ENCODE data around the gene LAMA3.

The LAMA3 gene

DNA sequence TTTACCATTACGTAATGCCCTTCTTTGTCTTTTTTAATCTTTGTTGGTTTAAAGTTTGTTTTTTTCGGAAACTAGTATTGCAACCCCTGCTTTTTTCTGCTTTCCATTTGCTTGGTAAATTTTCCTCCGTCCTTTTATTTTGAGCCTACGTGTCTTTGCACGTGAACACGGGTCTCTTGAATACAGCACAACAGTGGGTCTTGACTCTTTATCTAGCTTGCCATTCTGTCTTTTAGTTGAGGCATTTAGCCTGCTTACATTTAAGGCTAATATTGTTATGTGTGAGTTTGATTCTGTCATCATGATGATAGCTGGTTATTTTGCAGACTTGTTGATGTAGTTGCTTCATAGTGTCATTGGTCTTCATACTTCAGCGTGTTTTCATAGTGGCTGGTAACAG is 287.9 kb downstream of the LAMA3 start:
- Histone ChIP-seq H3K4me3 (ENCODE audit: low read depth, low read length) (no peak overlapping the region), H3K36me3 (ENCODE audit: control insufficient read depth, insufficient read depth, low read length) (no peaks in the 10 kb centered on the region), H3K9ac (ENCODE audit: low read depth, low read length) (no peak overlapping the region), H3K27ac (ENCODE audit: low read depth, low read length) (no peak overlapping the region), H3K27me3 (ENCODE audit: control insufficient read depth, insufficient read depth, low read length) (no peaks in the 10 kb centered on the region), H3K4me1 (ENCODE audit: control insufficient read depth, insufficient read depth, low read length) (peaks cover 9% of the 10 kb centered on the region), H3K9me3 (ENCODE audit: control insufficient read depth, insufficient read depth, low read length) (no peaks in the 10 kb centered on the region)

DNA sequence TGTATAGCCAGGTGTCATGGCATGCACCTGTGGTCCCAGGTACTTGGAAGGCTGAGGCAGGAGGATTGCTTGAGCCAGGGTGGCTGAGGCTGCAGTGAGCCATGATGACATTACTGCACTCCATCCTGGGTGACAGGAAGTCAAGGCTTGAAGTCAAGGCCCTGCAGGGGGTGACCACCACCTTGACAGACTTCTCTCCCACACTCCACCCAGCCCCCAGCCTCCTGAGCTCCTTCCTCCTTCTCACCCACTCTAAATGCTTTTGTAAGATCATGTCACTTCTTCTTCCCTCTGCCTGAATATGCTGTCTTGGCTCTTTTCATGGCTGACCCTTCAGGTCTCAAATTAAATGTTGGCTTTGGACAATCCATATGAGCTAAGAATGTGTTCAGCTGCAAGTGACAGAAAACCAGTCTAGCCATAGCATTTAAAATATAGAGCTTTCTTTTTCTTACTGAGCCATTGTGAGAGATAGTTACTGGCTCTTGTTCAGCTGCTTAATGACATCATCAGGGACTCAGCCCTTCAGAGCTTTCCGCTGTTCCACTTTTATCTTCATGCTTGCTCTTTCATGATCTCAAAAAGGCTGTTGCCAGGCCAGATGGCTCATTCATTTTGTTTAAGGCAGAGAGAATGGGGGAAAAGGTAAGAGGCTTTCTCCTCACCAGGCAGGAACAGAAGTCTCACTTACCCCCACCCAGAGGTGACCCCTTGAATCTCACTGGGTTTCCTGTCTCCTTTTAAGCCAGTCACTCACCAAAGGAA is 288.6 kb downstream of the LAMA3 start:
- Histone ChIP-seq H3K27ac (ENCODE audit: low read depth, low read length) (no peak overlapping the region), H3K9me3 (ENCODE audit: control insufficient read depth, insufficient read depth, low read length) (no peaks in the 10 kb centered on the region), H3K9ac (ENCODE audit: low read depth, low read length) (no peak overlapping the region), H3K4me1 (ENCODE audit: control insufficient read depth, insufficient read depth, low read length) (peaks cover 16% of the 10 kb centered on the region), H3K4me3 (ENCODE audit: low read depth, low read length) (no peak overlapping the region), H3K36me3 (ENCODE audit: control insufficient read depth, insufficient read depth, low read length) (no peaks in the 10 kb centered on the region), H3K27me3 (ENCODE audit: control insufficient read depth, insufficient read depth, low read length) (no peaks in the 10 kb centered on the region)

DNA sequence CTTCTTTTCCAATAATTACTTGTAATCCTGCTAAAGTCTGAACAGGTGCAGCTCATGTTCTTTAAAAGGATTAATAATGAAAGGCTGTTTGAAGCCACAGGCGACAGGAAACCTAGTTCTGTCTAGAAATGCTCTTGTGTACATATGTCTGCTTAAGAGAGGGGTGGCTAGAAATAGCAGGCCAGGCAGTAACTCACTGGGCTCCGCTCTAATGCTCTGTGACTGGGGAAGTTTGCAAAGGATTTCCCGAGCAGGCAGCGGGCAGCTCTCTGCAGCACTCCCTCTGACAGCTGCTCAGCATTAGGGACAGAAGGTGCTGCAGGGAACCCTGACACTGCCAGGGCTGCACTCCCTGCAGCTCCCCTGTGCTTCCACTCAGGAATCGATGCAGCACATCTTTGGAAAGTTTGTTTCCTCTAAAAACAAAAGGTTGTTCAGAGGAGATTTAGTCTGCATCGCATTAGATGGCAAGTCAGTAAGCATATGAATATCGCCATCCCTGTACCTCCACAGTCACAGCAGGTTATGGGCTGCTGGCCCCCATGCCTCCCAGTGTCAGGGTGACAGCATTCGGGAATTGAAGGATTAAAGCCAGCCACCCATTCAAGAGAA is 292.2 kb downstream of the LAMA3 start:
- no peaks in the 10 kb centered on the region for H3K27me3 ChIP-seq (ENCODE audit: control insufficient read depth, insufficient read depth, low read length)
- H3K36me3 ChIP-seq (ENCODE audit: control insufficient read depth, insufficient read depth, low read length) = no peaks in the 10 kb centered on the region
- peaks cover 17% of the 10 kb centered on the region for H3K4me1 ChIP-seq (ENCODE audit: control insufficient read depth, insufficient read depth, low read length)
- H3K27ac ChIP-seq (ENCODE audit: low read depth, low read length) = no peak overlapping the region
- H3K4me3 ChIP-seq (ENCODE audit: low read depth, low read length) = no peak overlapping the region
- no peak overlapping the region for H3K9ac ChIP-seq (ENCODE audit: low read depth, low read length)
- no peaks in the 10 kb centered on the region for H3K9me3 ChIP-seq (ENCODE audit: control insufficient read depth, insufficient read depth, low read length)

DNA sequence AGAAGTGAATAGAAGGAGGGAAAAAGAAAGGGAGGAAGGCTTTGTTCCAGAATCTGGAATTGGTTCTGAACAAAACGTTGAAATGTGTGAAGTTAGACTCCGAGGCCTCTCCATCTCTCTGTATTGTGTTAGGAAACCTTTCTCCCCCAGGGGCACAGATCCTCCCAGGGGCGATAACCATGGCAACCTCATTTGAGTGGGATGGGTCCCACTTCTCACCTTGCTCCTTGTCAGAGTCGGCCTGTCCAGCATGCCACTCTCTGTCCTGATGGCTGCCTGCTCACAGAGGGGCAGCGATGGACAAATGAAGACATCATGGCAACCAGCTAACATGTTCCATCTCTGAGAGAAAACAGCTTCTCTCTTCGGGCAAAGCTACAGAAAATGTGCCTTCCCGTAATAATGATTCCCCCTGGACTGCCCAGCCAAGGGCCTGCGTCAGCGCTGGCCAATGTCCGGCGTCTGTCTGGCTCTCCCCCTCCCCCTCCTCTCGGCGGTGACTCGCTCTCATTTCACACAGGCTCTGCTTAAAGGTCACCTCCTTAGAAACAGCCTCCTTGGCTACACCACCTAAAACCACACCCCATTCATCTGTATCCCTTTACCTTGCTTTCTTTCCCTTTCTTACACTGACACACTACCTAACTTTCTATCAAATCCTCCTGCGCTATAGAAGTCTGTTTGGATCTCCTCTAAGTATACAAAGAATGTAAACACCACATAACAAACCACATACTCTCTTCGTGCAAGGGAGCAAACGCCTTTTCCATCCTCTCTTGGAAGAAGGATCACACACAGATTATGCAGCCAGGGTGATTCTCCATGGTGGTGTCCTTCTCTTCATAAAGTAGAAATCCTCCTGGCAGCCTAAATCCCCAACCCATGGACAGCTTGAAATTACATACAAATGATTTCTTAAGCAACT is 293.2 kb downstream of the LAMA3 start:
- H3K4me1 ChIP-seq (ENCODE audit: control insufficient read depth, insufficient read depth, low read length) = peaks cover 17% of the 10 kb centered on the region
- H3K9me3 ChIP-seq (ENCODE audit: control insufficient read depth, insufficient read depth, low read length) = no peaks in the 10 kb centered on the region
- no peak overlapping the region for H3K9ac ChIP-seq (ENCODE audit: low read depth, low read length)
- no peaks in the 10 kb centered on the region for H3K27me3 ChIP-seq (ENCODE audit: control insufficient read depth, insufficient read depth, low read length)
- H3K4me3 ChIP-seq (ENCODE audit: low read depth, low read length) = no peak overlapping the region
- no peaks in the 10 kb centered on the region for H3K36me3 ChIP-seq (ENCODE audit: control insufficient read depth, insufficient read depth, low read length)
- no peak overlapping the region for H3K27ac ChIP-seq (ENCODE audit: low read depth, low read length)

GRCh38 chr18:23983112-23983511 is 293.9 kb downstream of the LAMA3 start:
- Histone ChIP-seq H3K4me1 (ENCODE audit: control insufficient read depth, insufficient read depth, low read length) (peaks cover 17% of the 10 kb centered on the region), H3K36me3 (ENCODE audit: control insufficient read depth, insufficient read depth, low read length) (no peaks in the 10 kb centered on the region), H3K9me3 (ENCODE audit: control insufficient read depth, insufficient read depth, low read length) (no peaks in the 10 kb centered on the region), H3K27me3 (ENCODE audit: control insufficient read depth, insufficient read depth, low read length) (no peaks in the 10 kb centered on the region), H3K9ac (ENCODE audit: low read depth, low read length) (no peak overlapping the region), H3K27ac (ENCODE audit: low read depth, low read length) (no peak overlapping the region), H3K4me3 (ENCODE audit: low read depth, low read length) (no peak overlapping the region)

- Histone ChIP-seq H3K9ac (ENCODE audit: low read depth, low read length) (no peak overlapping the region), H3K27me3 (ENCODE audit: control insufficient read depth, insufficient read depth, low read length) (no peaks in the 10 kb centered on the region), H3K36me3 (ENCODE audit: control insufficient read depth, insufficient read depth, low read length) (no peaks in the 10 kb centered on the region), H3K4me3 (ENCODE audit: low read depth, low read length) (no peak overlapping the region), H3K27ac (ENCODE audit: low read depth, low read length) (no peak overlapping the region), H3K9me3 (ENCODE audit: control insufficient read depth, insufficient read depth, low read length) (no peaks in the 10 kb centered on the region), H3K4me1 (ENCODE audit: control insufficient read depth, insufficient read depth, low read length) (peaks cover 11% of the 10 kb centered on the region)
Observed at GRCh38 chr18:23986600-23987359, 297.5 kb downstream of the LAMA3 start.

- Histone ChIP-seq H3K4me3 (ENCODE audit: low read depth, low read length) (no peak overlapping the region), H3K9ac (ENCODE audit: low read depth, low read length) (no peak overlapping the region), H3K27me3 (ENCODE audit: control insufficient read depth, insufficient read depth, low read length) (no peaks in the 10 kb centered on the region), H3K4me1 (ENCODE audit: control insufficient read depth, insufficient read depth, low read length) (peaks cover 6% of the 10 kb centered on the region), H3K36me3 (ENCODE audit: control insufficient read depth, insufficient read depth, low read length) (no peaks in the 10 kb centered on the region), H3K27ac (ENCODE audit: low read depth, low read length) (no peak overlapping the region), H3K9me3 (ENCODE audit: control insufficient read depth, insufficient read depth, low read length) (no peaks in the 10 kb centered on the region)
Observed at GRCh38 chr18:23990474-23991410, 301.5 kb downstream of the LAMA3 start.

- no peak overlapping the region for H3K9ac ChIP-seq (ENCODE audit: low read depth, low read length)
- no peak overlapping the region for H3K4me3 ChIP-seq (ENCODE audit: low read depth, low read length)
- H3K27me3 ChIP-seq (ENCODE audit: control insufficient read depth, insufficient read depth, low read length) = no peaks in the 10 kb centered on the region
- no peak overlapping the region for H3K27ac ChIP-seq (ENCODE audit: low read depth, low read length)
- H3K36me3 ChIP-seq (ENCODE audit: control insufficient read depth, insufficient read depth, low read length) = no peaks in the 10 kb centered on the region
- H3K4me1 ChIP-seq (ENCODE audit: control insufficient read depth, insufficient read depth, low read length) = peaks cover 6% of the 10 kb centered on the region
- H3K9me3 ChIP-seq (ENCODE audit: control insufficient read depth, insufficient read depth, low read length) = no peaks in the 10 kb centered on the region
Observed at GRCh38 chr18:23992089-23992940, 303.1 kb downstream of the LAMA3 start.

- no peak overlapping the region for H3K4me3 ChIP-seq (ENCODE audit: low read depth, low read length)
Observed at GRCh38 chr18:23992941-23993280, 303.7 kb downstream of the LAMA3 start.

More at GRCh38 chr18:23992941-23993280, 303.7 kb downstream of the LAMA3 start:
- Histone ChIP-seq H3K9ac (ENCODE audit: low read depth, low read length) (no peak overlapping the region), H3K27ac (ENCODE audit: low read depth, low read length) (no peak overlapping the region), H3K9me3 (ENCODE audit: control insufficient read depth, insufficient read depth, low read length) (no peaks in the 10 kb centered on the region), H3K4me1 (ENCODE audit: control insufficient read depth, insufficient read depth, low read length) (peaks cover 6% of the 10 kb centered on the region), H3K36me3 (ENCODE audit: control insufficient read depth, insufficient read depth, low read length) (no peaks in the 10 kb centered on the region), H3K27me3 (ENCODE audit: control insufficient read depth, insufficient read depth, low read length) (no peaks in the 10 kb centered on the region)

Data from HUES48 (cell line).